T-helper 2 cell treated with Interferon-gamma antibody and Interleukin-4, amounts not matched to agents 5 μg/mL and 100 μg/mL, for 36 hours (primary cell): Measurements from ENCODE around the gene MYO1G.

Source experiments
- DNase-seq: peaks from one replicate; pipeline ENCODE4 v3.0.0; 2021; ENCODE audit warnings: low spot score
- H3K27ac Mint-ChIP-seq: one replicate; pipeline ENCODE4 v1.8.0; 2021; ENCODE audit warnings: mild to moderate bottlenecking, mixed read lengths
- H3K27me3 Mint-ChIP-seq: one replicate; pipeline ENCODE4 v1.8.0; 2021; ENCODE audit warnings: low read depth, mixed read lengths
- H3K36me3 Mint-ChIP-seq: one replicate; pipeline ENCODE4 v1.8.0; 2021; ENCODE audit warnings: low read depth, mixed read lengths
- H3K4me1 Mint-ChIP-seq: one replicate; pipeline ENCODE4 v1.8.0; 2021; ENCODE audit warnings: low read depth, mixed read lengths
- H3K4me3 Mint-ChIP-seq: one replicate; pipeline ENCODE4 v1.8.0; 2022; ENCODE audit warnings: mild to moderate bottlenecking, moderate library complexity, mixed read lengths
- H3K9me3 Mint-ChIP-seq: one replicate; pipeline ENCODE4 v1.8.0; 2021; ENCODE audit warnings: mixed read lengths

MYO1G gene

DNA sequence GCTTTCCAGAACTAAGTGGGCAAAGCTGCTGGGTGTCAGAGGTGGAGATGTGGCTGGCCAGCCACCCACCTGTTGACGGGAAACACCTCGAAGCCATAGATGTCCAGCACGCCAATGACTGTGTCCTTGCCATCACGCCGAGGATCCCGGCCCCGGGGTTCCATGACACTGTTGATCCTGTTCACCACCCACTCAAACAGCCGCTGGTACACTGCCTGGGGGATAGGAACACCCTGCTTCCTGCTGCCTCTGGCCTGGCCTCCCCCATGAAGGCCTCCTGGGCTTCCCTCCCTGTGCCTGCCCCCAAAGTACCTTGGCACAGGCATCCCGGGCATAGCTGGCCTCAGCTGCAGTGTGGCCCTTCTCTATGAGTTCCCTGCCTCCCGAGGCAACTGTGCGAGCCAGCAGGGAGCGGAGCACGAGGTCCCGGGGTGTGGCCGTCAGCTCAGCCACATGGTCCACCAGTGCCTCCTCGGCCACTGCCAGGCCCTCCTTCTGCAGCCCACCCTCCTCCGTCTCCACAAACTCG lies 8.2 kb downstream of the MYO1G start:
- H3K4me1 Mint-ChIP-seq = peaks cover 23% of the 10 kb centered on the region
- DNase-seq = no peak
- no peaks in the 10 kb centered on the region for H3K9me3 Mint-ChIP-seq
- no peaks in the 10 kb centered on the region for H3K27me3 Mint-ChIP-seq
- peaks cover 81% of the 10 kb centered on the region for H3K36me3 Mint-ChIP-seq
- H3K4me3 Mint-ChIP-seq = no peak overlapping the region
- no peak overlapping the region for H3K27ac Mint-ChIP-seq

DNA sequence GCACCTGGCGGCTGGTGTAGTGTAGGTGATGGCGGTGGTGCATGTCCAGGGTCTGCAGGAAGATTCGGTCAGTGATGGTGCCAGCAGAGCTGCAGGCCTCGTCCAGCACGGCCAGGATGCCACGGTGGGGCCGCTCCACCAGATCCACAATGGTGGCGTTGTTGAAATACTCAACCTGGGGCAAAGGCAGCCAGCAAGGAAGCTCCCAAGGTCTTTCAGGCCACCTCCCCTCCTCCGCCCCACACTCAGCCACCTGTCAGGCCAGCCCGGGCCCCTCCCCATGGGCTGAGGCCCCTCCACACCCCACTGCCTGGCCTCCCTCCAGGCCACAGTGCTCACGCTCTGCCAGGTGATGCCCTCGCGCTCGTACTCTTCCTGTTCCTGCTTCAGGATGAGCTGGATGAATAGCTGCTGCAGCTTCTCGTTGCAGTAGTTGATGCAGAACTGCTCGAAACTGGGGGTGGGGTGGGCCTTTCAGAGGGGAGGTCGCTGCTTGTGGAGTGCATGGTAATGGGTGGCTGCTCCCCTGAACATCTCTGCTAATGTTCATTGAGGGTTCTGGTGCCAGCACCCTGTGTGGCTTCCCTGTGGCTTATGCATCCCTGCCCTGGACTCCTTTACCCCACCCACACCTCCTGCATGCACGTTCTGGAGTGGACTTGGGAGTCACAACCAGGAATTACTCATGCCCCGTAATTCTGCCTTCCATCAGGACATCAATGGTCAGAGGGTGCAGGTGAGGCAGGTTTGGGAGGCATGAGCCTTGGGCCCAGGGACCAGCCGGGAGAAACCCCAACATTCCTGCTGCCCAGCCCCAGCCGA lies 8.9 kb downstream of the MYO1G start:
- H3K36me3 Mint-ChIP-seq = peaks cover 77% of the 10 kb centered on the region
- no peak overlapping the region for H3K27ac Mint-ChIP-seq
- peaks cover 20% of the 10 kb centered on the region for H3K4me1 Mint-ChIP-seq
- no peaks in the 10 kb centered on the region for H3K9me3 Mint-ChIP-seq
- no peak overlapping the region for H3K4me3 Mint-ChIP-seq
- no peak for DNase-seq
- no peaks in the 10 kb centered on the region for H3K27me3 Mint-ChIP-seq

DNA sequence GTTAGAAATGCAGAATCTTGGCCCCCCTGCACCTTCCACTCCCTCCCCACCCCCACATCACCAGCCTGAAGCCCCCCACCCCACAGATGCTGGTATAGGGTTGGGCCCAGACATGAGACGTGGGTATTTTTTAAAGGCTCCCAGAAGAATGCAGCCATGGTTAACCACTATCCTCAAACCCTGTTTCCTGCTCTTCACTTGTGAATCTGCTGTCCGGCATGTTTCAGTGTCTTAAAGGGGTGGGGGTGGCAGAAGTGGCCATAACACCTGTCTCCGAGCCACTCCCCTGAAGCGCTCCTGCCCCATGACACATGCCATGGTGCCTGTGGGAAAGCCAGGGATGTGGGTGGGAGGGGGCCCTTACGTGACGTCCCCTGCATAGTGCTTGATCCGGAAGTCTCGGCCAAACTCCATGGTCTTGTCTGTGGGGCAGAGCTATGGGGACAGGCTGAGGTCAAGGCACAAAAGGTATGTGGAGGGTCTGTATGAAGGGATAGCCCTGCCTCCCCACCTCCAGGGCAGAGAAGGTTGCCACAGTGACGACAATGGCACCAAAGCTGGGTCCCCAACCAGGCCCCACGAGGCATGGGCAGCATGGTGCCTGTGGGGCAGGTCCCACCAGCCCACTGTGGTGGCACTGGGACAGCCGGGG lies 9.6 kb downstream of the MYO1G start:
- no peaks in the 10 kb centered on the region for H3K9me3 Mint-ChIP-seq
- peaks cover 77% of the 10 kb centered on the region for H3K36me3 Mint-ChIP-seq
- H3K27me3 Mint-ChIP-seq = no peaks in the 10 kb centered on the region
- DNase-seq = no peak
- H3K27ac Mint-ChIP-seq = peak overlapping the region; percentile 31
- peaks cover 14% of the 10 kb centered on the region for H3K4me1 Mint-ChIP-seq
- H3K4me3 Mint-ChIP-seq = no peak overlapping the region

DNA sequence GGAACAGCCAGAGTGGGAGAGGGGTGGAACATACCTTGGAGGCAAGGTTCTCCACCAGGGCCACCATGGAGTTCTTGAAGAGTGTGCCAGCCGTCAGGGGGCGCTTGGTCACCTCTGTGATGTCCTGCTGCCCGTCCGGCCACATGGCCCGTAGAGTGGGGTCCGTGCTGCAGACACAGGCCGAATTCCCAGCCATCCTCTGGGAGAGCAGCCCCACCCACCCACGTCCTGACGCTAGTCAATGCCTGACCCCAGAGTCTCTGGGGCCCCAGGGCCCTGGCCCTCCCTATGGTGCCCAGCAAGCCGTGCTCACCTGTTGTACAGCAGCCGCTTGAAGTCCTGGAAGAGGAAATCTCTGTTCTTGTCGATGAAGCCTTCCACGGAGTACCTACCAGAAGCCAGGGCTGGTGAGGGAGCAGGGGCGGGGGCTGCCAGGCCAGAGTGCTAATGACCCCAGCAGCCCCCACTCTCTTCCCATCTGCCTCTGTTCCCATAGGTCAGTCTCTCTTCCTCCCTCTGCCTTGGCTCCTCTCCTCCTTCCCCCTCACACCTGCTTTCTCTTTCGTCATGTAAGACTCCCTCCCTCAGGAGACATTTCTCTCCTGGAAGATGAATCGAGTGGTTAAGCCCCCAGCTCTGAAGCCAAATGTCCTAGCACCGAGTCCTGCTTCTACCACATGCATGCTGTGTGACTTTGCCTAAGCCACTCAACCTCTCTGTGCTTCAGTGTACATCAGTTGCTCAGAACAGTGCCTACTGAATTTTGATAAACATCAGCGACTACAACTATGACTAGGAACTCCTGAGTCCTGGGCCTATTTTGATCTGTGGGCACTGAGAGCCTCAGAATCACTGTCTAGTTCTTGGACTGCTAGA lies 11.0 kb downstream of the MYO1G start:
- no peaks in the 10 kb centered on the region for H3K9me3 Mint-ChIP-seq
- H3K4me3 Mint-ChIP-seq = no peak overlapping the region
- peaks cover 73% of the 10 kb centered on the region for H3K36me3 Mint-ChIP-seq

DNA sequence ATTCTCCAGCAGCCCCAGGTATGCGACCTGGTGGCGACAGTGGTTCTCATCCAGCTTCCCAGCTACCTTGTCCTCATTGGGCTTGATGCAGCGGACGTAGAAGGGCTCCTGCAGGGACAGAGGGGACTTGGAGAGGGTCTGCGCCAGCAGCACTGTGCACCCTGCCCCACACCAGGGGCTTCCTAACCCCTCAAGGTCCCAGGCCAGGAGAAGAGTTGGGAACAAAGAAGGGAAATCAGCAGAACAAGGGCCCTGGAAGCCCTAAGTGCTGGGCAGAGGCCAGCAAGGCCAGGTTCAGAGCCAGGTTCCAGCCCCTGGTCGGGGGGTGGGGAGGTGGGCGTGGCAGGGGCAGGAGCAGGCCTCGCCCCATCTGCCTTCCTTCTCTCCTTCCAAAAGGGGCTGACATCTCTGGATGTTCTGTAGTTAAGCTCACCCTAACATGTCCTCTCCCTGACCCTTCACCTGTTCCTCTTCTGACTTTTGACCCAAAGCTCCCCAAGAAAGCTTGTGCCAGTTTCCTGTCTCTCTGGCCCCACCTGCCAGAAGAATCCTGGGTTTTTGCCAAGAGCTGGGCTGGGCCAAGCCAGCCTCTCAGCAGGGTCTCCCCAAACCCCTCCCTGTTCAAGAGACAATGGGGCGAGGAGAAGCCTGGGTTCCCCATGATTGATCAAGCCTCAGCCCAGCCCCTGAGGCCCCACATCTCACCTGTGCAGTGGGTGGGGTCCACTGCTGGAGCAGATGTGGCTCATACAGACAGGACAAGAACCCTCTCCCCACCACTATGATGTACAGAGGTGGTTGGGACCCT lies 11.9 kb downstream of the MYO1G start:
- H3K4me3 Mint-ChIP-seq = no peak overlapping the region

More for the DNA sequence above, 11.0 kb downstream of the MYO1G start:
- DNase-seq = no peak
- no peaks in the 10 kb centered on the region for H3K27me3 Mint-ChIP-seq
- H3K27ac Mint-ChIP-seq = peak overlapping the region; percentile 69
- H3K4me1 Mint-ChIP-seq = peaks cover 13% of the 10 kb centered on the region

DNA sequence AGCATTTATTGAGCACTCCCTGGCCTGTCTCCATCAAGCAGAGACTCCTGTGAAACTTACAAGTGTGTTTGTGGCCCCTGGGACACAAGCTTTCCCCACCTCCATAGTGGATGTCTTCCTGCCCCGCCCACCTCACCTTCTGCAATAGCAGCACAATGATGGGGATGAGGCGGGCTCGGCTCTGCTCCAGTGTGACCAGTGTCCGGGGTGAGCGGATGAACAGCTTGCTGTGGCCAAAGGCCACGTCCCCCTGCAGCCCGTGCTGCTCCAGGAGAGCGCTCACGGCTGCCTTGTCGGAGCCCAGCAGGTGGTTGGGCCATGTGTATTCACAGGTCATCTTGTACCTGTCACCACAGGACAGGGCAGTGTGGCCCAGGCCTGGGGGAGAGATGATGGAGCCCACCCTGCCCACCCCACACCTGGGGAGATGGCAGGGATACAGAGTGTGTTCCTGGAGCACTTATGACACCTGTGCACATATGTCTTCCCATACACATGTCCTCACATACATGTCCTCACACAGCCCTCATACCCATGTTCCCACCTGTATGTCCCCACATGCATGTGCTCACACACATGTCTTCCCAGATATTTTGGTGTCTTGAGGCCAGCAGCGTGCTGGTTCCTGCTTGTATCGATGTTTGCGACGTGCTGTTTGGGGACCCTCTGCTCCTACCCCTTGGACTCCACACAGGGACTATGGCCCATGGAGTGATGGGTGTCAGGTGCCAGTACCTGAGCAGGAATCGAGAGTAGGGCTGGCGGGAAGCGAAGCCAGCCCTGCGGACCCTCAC lies 12.7 kb downstream of the MYO1G start:
- no peak for DNase-seq
- no peaks in the 10 kb centered on the region for H3K9me3 Mint-ChIP-seq
- H3K27me3 Mint-ChIP-seq = no peaks in the 10 kb centered on the region
- H3K4me1 Mint-ChIP-seq = peaks cover 8% of the 10 kb centered on the region
- H3K4me3 Mint-ChIP-seq = no peak overlapping the region
- no peak overlapping the region for H3K27ac Mint-ChIP-seq
- peaks cover 58% of the 10 kb centered on the region for H3K36me3 Mint-ChIP-seq

More for the DNA sequence above, 11.9 kb downstream of the MYO1G start:
- peak overlapping the region; percentile 15 for H3K27ac Mint-ChIP-seq
- peaks cover 64% of the 10 kb centered on the region for H3K36me3 Mint-ChIP-seq
- H3K4me1 Mint-ChIP-seq = peaks cover 12% of the 10 kb centered on the region
- H3K9me3 Mint-ChIP-seq = no peaks in the 10 kb centered on the region
- DNase-seq = no peak
- H3K27me3 Mint-ChIP-seq = no peaks in the 10 kb centered on the region

DNA sequence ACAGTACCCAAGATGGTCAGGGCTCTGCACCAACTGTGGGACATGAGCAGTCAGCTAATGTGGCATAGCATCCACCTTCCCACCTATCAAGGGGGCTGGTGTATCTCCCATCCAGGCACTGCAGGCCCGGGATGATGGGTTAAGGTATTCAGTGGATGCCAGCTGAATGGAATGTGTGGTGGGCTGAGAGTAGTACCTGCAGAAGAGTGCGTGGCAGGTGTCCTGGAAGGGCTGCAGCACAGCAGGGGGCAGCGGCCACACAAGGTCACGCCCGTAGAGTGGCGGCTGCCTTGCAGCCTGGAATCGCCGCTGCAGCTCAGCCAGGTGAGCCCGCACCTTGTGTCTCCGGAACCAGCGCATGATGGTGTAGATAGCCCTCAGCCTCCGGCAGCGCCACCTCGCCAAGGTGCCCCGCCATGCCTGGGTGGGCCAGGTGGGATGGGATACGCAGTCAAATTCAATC lies 13.3 kb downstream of the MYO1G start:
- Mint-ChIP-seq H3K27ac (peak overlapping the region; percentile 52), H3K27me3 (no peaks in the 10 kb centered on the region), H3K4me3 (no peak overlapping the region), H3K9me3 (no peaks in the 10 kb centered on the region), H3K4me1 (peaks cover 6% of the 10 kb centered on the region), H3K36me3 (peaks cover 54% of the 10 kb centered on the region)
- no peak for DNase-seq

DNA sequence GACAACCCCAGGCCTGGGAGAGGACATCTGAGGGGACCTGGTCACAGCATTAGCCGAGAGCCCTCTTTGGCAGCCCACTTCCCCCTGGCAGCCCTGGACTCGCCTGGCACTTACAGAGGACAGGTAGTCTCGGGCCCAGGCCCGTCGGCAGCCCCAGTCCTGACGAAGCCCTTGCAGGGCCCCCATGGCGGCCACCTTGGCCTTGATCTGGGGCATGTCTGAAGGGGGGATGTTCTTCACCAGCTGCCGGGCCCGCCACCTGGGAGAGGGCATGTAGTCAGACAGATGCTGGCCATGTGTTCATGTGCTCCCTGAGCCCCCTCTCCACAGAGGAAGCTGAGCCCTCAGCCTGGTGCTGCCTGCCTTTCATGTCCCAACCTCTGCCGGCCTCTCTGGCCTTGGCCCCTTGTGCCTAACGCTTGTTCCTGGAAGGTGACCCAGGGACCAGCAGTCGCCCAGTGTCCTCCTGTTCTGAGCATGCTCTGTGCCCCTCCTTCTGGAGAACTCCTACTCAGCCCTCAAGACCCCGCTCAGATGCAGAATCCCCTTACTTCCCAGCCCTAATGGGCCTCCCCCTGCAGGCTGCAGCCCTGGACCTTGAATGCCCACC lies 13.9 kb downstream of the MYO1G start:
- Mint-ChIP-seq H3K9me3 (no peaks in the 10 kb centered on the region), H3K27ac (peak overlapping the region; percentile 52), H3K27me3 (no peaks in the 10 kb centered on the region), H3K36me3 (peaks cover 53% of the 10 kb centered on the region), H3K4me3 (no peak overlapping the region), H3K4me1 (peaks cover 11% of the 10 kb centered on the region)
- DNase-seq = no peak

DNA sequence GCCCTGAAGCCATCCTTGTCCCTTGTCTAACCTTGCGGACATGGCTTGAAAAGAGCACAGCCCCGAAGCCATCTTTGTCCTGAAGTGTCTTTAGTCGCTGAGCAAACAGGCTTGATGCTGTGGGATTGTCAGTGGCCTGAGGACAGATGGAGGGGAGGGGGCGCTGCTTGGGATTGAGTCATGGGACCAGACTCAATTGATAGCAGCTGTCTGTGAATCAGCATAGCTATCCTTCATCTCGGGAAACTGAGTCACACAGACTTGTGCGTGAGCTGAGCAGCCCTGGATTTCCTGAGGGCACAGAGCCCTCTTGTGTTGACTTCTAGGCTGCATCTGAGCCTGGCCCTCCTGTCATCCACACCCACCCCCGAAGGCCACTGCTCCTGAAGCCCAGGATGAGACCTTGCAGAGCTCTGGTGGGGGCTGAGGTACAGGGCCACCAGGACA lies 14.4 kb downstream of the MYO1G start:
- Mint-ChIP-seq H3K9me3 (no peaks in the 10 kb centered on the region), H3K4me1 (peaks cover 16% of the 10 kb centered on the region), H3K27ac (no peak overlapping the region), H3K4me3 (no peak overlapping the region), H3K27me3 (no peaks in the 10 kb centered on the region), H3K36me3 (peaks cover 55% of the 10 kb centered on the region)
- DNase-seq = no peak

DNA sequence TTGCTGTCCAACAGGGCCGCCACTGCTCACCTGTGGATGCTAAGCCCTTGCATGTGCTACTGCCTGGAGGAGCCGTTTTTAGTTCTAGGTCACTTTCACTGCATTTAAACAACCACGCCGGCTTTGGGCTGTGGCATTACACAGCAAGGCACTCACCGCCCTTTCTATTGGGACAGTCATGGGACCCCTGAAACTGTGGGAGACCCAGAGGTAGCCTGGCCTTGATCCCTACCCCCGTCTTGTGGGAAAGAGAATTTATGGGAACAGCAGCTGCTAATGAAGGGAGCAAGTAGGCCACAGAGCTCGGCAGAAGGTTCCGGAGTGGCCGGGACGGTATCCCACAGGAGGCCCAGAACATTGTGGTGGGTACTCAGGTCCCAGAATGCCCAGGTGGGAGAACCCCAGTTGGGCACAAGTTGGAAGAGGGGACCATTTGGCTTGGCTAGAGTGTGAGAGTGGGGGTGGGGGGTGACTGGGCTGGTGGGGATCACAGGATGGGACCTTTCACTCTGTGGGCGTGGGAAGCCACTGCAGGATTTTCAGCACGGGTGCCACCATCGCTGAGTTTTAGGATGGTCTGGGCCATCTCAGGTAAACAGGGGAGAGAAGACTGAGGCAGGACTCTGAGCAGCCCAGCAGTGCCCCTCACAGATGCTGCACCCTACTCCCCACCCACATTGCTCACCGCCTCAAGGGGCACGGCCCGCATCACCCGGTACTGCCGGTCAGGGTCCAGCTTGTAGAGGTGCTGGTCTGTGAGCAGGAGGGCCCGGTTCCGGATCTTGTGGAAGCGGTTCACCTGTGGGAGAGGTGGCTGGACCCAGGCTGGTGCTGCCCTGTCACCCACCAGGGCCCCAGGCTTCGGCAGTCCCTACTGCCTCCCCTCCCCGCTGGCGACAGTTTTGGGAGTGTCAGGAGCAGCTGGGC lies 15.2 kb downstream of the MYO1G start:
- H3K4me3 Mint-ChIP-seq = no peak overlapping the region
- no peaks in the 10 kb centered on the region for H3K27me3 Mint-ChIP-seq
- peaks cover 52% of the 10 kb centered on the region for H3K36me3 Mint-ChIP-seq
- H3K27ac Mint-ChIP-seq = peak overlapping the region; percentile 52
- DNase-seq = no peak
- peaks cover 18% of the 10 kb centered on the region for H3K4me1 Mint-ChIP-seq
- no peaks in the 10 kb centered on the region for H3K9me3 Mint-ChIP-seq

DNA sequence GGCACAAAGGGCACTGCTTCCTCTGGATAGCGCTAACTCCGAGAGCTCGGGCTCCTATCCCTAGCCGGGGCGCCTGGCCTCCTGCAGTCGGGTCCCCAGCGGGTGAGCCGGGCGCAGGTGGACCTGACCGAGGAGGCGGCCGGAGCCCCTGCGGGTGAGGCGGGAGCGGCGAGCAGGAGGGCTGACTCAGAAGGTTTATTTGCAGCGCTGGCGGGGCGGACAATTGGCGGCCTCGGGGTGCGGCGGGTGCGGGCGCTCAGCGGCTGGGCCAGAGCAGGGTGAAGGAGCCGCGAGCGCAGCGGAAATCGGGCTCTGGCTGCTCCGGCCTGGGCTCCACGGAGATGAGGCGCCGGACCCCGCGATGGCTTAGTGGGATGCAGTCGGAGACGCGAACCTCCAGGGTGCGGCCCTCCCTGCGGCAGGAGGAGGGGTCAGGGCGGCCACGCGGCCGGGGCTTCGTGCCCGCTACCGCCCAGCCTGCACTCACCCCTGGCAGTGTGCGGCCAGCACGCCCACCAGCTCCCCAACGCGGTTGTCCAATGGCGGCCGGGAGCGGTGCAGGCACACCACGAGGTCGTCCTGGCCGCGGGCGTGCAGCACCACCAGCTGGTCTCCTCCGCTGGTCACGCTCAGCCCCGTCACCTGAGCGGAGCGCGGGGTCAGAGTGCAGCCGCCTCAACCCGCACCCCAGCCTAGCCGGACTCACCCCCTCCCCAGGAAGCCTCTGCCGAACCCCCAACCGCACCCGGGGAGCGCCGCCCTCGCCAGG lies 16.1 kb downstream of the MYO1G start:
- Mint-ChIP-seq H3K4me1 (peaks cover 15% of the 10 kb centered on the region), H3K36me3 (peaks cover 44% of the 10 kb centered on the region), H3K27ac (no peak overlapping the region), H3K4me3 (no peak overlapping the region), H3K27me3 (no peaks in the 10 kb centered on the region), H3K9me3 (no peaks in the 10 kb centered on the region)
- no peak for DNase-seq
